ENCODE results near the gene RHOF.
"Not testable (repeated sequence)": the region's sequence is repeated elsewhere in the genome, so short reads cannot be mapped to it uniquely, and the experiment has no call there.

Gene RHOF

GRCh38 chr12:121770388-121770787 is 23.1 kb downstream of the RHOF start:
- no peak for DNase-seq

- no peak for DNase-seq
These were observed 23.6 kb downstream of the RHOF start for GRCh38 chr12:121769831-121770301.

GRCh38 chr12:121769297-121769830 is 24.1 kb downstream of the RHOF start:
- DNase-seq, result no peak

GRCh38 chr12:121767525-121768016 is 25.9 kb downstream of the RHOF start:
- DNase-seq, result peak; percentile 74

- DNase-seq, result no peak
These were observed 27.0 kb downstream of the RHOF start for GRCh38 chr12:121766290-121767039.

- no peak for DNase-seq
These were observed 27.9 kb downstream of the RHOF start for GRCh38 chr12:121765573-121765972.

GRCh38 chr12:121764808-121765207 is 28.7 kb downstream of the RHOF start:
- DNase-seq, result no peak

- no peak for DNase-seq
These were observed 31.2 kb downstream of the RHOF start for GRCh38 chr12:121762269-121762668.

GRCh38 chr12:121758536-121758935 is 35.0 kb downstream of the RHOF start:
- not testable (repeated sequence) for DNase-seq

- DNase-seq, result no peak
These were observed 37.9 kb downstream of the RHOF start for GRCh38 chr12:121755591-121755990.

GRCh38 chr12:121754836-121755235 is 38.7 kb downstream of the RHOF start:
- no peak for DNase-seq

- DNase-seq, result no peak
These were observed 39.6 kb downstream of the RHOF start for GRCh38 chr12:121753844-121754264.

- no peak for DNase-seq
These were observed 41.6 kb downstream of the RHOF start for GRCh38 chr12:121751749-121752351.

- DNase-seq, result no peak
These were observed 42.5 kb downstream of the RHOF start for GRCh38 chr12:121751034-121751433.

- DNase-seq, result no peak
These were observed 43.0 kb downstream of the RHOF start for GRCh38 chr12:121750507-121750955.

GRCh38 chr12:121749267-121749666 is 44.2 kb downstream of the RHOF start:
- DNase-seq, result no peak

GRCh38 chr12:121748571-121749265 is 44.8 kb downstream of the RHOF start:
- DNase-seq, result no peak

GRCh38 chr12:121748218-121748570 is 45.3 kb downstream of the RHOF start:
- DNase-seq, result no peak

GRCh38 chr12:121745545-121745944 is 47.9 kb downstream of the RHOF start:
- not testable (repeated sequence) for DNase-seq

GRCh38 chr12:121741743-121742142 is 51.7 kb downstream of the RHOF start:
- no peak for DNase-seq

- no peak for DNase-seq
These were observed 52.6 kb downstream of the RHOF start for GRCh38 chr12:121740847-121741246.

- no peak for DNase-seq
These were observed 55.1 kb downstream of the RHOF start for GRCh38 chr12:121738340-121738858.

- no peak for DNase-seq
These were observed 59.6 kb downstream of the RHOF start for GRCh38 chr12:121733849-121734248.

All from DMS79 (cell line).